K562 (cell line): ENCODE data around the gene DBI. TPM values are rescaled to one million over a fixed set of nuclear protein-coding genes. Genes with fewer than 3 reads are reported as not detected.

ENCODE experiments used
- ATAC-seq: fragments of 200-7000 bp; cut with Tn5 transposase; 3 replicates; pipeline ENCODE4 v1.9.1; 2020; ENCODE audit warnings: moderate library complexity
- BruUV-seq: library from RNA; stranded (reverse); fragments of 400-500 nt; replicated peaks from 2 replicates; lab custom pipeline; 2021; lab: Mats Ljungman, UMichigan
- CTCF ChIA-PET: fragments of 300-600 bp; formaldehyde crosslinking; extraction: SDS; loops from one replicate; lab custom pipeline; 2021; ENCODE audit warnings: low intra/inter-chr PET ratio; lab: Yijun Ruan, JAX
- POLR2A ChIA-PET: fragments of 300-600, 350-650 bp; sonication (Branson Sonifier 250); formaldehyde crosslinking; extraction: SDS; loops from one replicate; lab custom pipeline; 2021; ENCODE audit warnings: antibody characterized with exemption, inconsistent platforms; lab: Yijun Ruan, JAX
- DNase-seq, 4 experiments: peaks; one replicate each; pipeline versions ENCODE4 v3.0.0 to v3.0.0-alpha.2; 2011 to 2018; ENCODE audit warnings: low spot score in 3 of 4, mixed read lengths in 3 of 4; ENCODE audit errors: extremely low read depth in 1 of 4
- FAIRE-seq: peaks from 2 replicates; lab custom pipeline; 2011; peaks lifted over from hg19 to GRCh38; lab: Jason Lieb, UNC
- H2AFZ ChIP-seq: 2 replicates; pipeline ENCODE4 v1.6.0; 2011; ENCODE audit warnings: low read depth, low read length, control low read depth, inconsistent platforms
- H3K27ac ChIP-seq: fragments of 200-600 bp; 3 replicates; pipeline ENCODE4 v1.8.0; 2011; ENCODE audit warnings: low read depth, mild to moderate bottlenecking, control low read depth, inconsistent platforms, low read length, moderate library complexity, mixed read lengths; ENCODE audit errors: extremely low read depth
- H3K27me3 ChIP-seq, 2 experiments: fragments of 300-600 bp in 1 of 2; 2 replicates in 1 of 2; 3 replicates in 1 of 2; pipeline versions ENCODE4 v1.6.0 to v1.8.0; 2011; ENCODE audit warnings: inconsistent platforms in 2 of 2, low read length in 2 of 2, mild to moderate bottlenecking in 1 of 2, mixed read lengths in 1 of 2, moderate library complexity in 1 of 2; ENCODE audit not compliant: control insufficient read depth in 2 of 2, insufficient read depth in 2 of 2
- H3K36me3 ChIP-seq: fragments of 300-600 bp; 3 replicates; pipeline ENCODE4 v1.8.0; 2011; ENCODE audit warnings: mild to moderate bottlenecking, low read length, inconsistent platforms; ENCODE audit not compliant: control insufficient read depth, insufficient read depth
- H3K4me1 ChIP-seq, 2 experiments: fragments of 200-600 bp in 1 of 2; replicated peaks in 1 of 2; 2 replicates in 1 of 2; 3 replicates in 1 of 2; pipeline versions ENCODE4 v1.5.1 to v1.8.0; 2011; ENCODE audit warnings: inconsistent platforms in 2 of 2, low read length in 2 of 2, mild to moderate bottlenecking in 1 of 2, mixed read lengths in 1 of 2, moderate library complexity in 1 of 2; ENCODE audit not compliant: control insufficient read depth in 2 of 2, insufficient read depth in 2 of 2
- H3K4me2 ChIP-seq: 2 replicates; pipeline ENCODE4 v1.6.1; 2011; ENCODE audit warnings: low read length, control low read depth, inconsistent platforms, mixed read lengths; ENCODE audit not compliant: insufficient read depth
- H3K4me3 ChIP-seq: fragments of 200-600 bp; sonication (generic), shearing (Covaris generic); 2 replicates; pipeline ENCODE4 v1.5.1; 2016; ENCODE audit warnings: control low read depth, inconsistent platforms
- H3K79me2 ChIP-seq: fragments of 200-600 bp; 3 replicates; pipeline ENCODE4 v1.8.0; 2011; ENCODE audit warnings: low read length, inconsistent platforms; ENCODE audit not compliant: control insufficient read depth, insufficient read depth
- H3K9ac ChIP-seq, 2 experiments: 2 replicates each; pipeline versions ENCODE4 v1.6.0 to v1.6.1; 2011; ENCODE audit warnings: low read depth in 2 of 2, low read length in 2 of 2, control low read depth in 1 of 2, inconsistent platforms in 1 of 2, mild to moderate bottlenecking in 1 of 2, mixed read lengths in 1 of 2; ENCODE audit not compliant: insufficient read depth in 1 of 2
- H3K9me1 ChIP-seq: one replicate; pipeline ENCODE4 v1.6.0; 2011; ENCODE audit warnings: inconsistent platforms, mild to moderate bottlenecking, low read length, moderate library complexity; ENCODE audit not compliant: control insufficient read depth, insufficient read depth
- H3K9me3 ChIP-seq: replicated peaks from 2 replicates; pipeline ENCODE4 v1.5.1; 2011; ENCODE audit warnings: low read depth, low read length, inconsistent platforms; ENCODE audit not compliant: control insufficient read depth, insufficient read depth
- H4K20me1 ChIP-seq: replicated peaks from 2 replicates; pipeline ENCODE4 v1.6.1; 2011; ENCODE audit warnings: low read length, inconsistent platforms, mixed read lengths; ENCODE audit not compliant: control insufficient read depth, insufficient read depth
- ATF3 ChIP-seq, 2 experiments: fragments of 450-650 bp in 1 of 2; sonication (generic) in 1 of 2; formaldehyde crosslinking in 1 of 2; IDR thresholded peaks in 1 of 2; conservative IDR thresholded peaks in 1 of 2; 2 replicates each; pipeline versions ENCODE4 v1.6.1 to v1.8.1; 2016 to 2023; ENCODE audit warnings: mild to moderate bottlenecking in 2 of 2, moderate library complexity in 2 of 2, inconsistent platforms in 1 of 2, missing genetic modification reagents in 1 of 2
- ETS1 ChIP-seq: conservative IDR thresholded peaks from 2 replicates; pipeline ENCODE4 v1.6.1; 2011; ENCODE audit warnings: low read depth, mild to moderate bottlenecking, low read length; ENCODE audit not compliant: control insufficient read depth
- GTF2A2 ChIP-seq: IDR thresholded peaks from 2 replicates; pipeline ENCODE4 v1.6.1; 2016; ENCODE audit warnings: mild to moderate bottlenecking, missing genetic modification characterization, missing compliant biosample characterization
- L3MBTL2 ChIP-seq: fragments of 450-650 bp; IDR thresholded peaks from 2 replicates; pipeline ENCODE4 v1.6.1; 2016; ENCODE audit warnings: mild to moderate bottlenecking, moderate library complexity
- NFE2 ChIP-seq: IDR thresholded peaks from 2 replicates; pipeline ENCODE4 v1.6.1; 2014; ENCODE audit warnings: antibody characterized with exemption, low read depth
- NFIX ChIP-seq: fragments of 250-450 bp; sonication (Bioruptor Pico); IDR thresholded peaks from 2 replicates; pipeline ENCODE4 v1.4.0; 2020; ENCODE audit warnings: low read depth, mild to moderate bottlenecking, moderate library complexity
- NUFIP1 ChIP-seq: fragments of 450-650 bp; IDR thresholded peaks from 2 replicates; pipeline ENCODE4 v1.6.1; 2018; ENCODE audit not compliant: partially characterized antibody
- POLR2A ChIP-seq: fragments of 450-650 bp; conservative IDR thresholded peaks from 2 replicates; pipeline ENCODE4 v1.6.1; 2016
- POLR2B ChIP-seq: fragments of 450-650 bp; IDR thresholded peaks from 2 replicates; pipeline ENCODE4 v1.6.1; 2018; ENCODE audit warnings: low read depth; ENCODE audit not compliant: partially characterized antibody
- PYGO2 ChIP-seq: fragments of 450-650 bp; IDR thresholded peaks from 2 replicates; pipeline ENCODE4 v1.6.1; 2016; ENCODE audit warnings: mild to moderate bottlenecking, missing genetic modification characterization, moderate library complexity, missing compliant biosample characterization
- RBM39 ChIP-seq: fragments of 200-400 bp; formaldehyde crosslinking; optimal IDR thresholded peaks from 2 replicates; pipeline ENCODE3; 2018; ENCODE audit warnings: low read depth, low read length
- STAT5B ChIP-seq: fragments of 250-450 bp; sonication (Bioruptor Pico); IDR thresholded peaks from 2 replicates; pipeline ENCODE4 v1.8.0; 2021; ENCODE audit warnings: mild to moderate bottlenecking, inconsistent platforms
- SUPT5H ChIP-seq: fragments of 450-650 bp; IDR thresholded peaks from 2 replicates; pipeline ENCODE4 v1.6.1; 2016
- TAF7 ChIP-seq: fragments of 450-650 bp; IDR thresholded peaks from 2 replicates; pipeline ENCODE4 v1.6.1; 2016; ENCODE audit warnings: missing genetic modification characterization, missing compliant biosample characterization
- ZBTB8A ChIP-seq: fragments of 450-650 bp; IDR thresholded peaks from 2 replicates; pipeline ENCODE4 v1.6.1; 2018; ENCODE audit warnings: mild to moderate bottlenecking, moderate library complexity; ENCODE audit not compliant: partially characterized antibody
- ZNF324 ChIP-seq: fragments of 250-450 bp; sonication (Bioruptor Pico); IDR thresholded peaks from 2 replicates; pipeline ENCODE4 v1.4.0; 2020; ENCODE audit warnings: mild to moderate bottlenecking
- WGBS: fragments of 100-300 bp; shearing (Covaris generic); methylation state at CpG from one replicate; pipeline ENCODE4 v1.1.6; 2016; ENCODE audit warnings: low coverage, mixed read lengths; ENCODE audit not compliant: insufficient coverage; ENCODE audit errors: missing lambda C conversion rate; 5-methylcytosine and 5-hydroxymethylcytosine counted together
- in situ Hi-C: fragments of 300-500 bp; cut with MboI; formaldehyde crosslinking; loops from 4 replicates; pipeline ENCODE4 v1.15.0; 2018; ENCODE audit warnings: inconsistent platforms, mixed read lengths
- intact Hi-C: fragments of 100-400 bp; cut with micrococcal nuclease; formaldehyde crosslinking; loops from 2 replicates; pipeline ENCODE4 v1.14.2; 2022
- polyA plus RNA-seq, 8 experiments: library from polyadenylated mRNA; depleted of rRNA in 4 of 8; stranded (reverse) in 5 of 8; unstranded in 3 of 8; fragments of >200 nt; fragmentation: Nextera tagmentation in 2 of 8; fragmentation: Illumina TruSeq in 1 of 8; extraction: Ambion mirVana in 2 of 8; extraction: Trizol in 1 of 8; gene quantifications; 2 replicates each; pipeline versions ENCODE4 v1.2.1 to v1.2.3, GENCODE V29; 2011 to 2014; ENCODE audit warnings: inconsistent platforms in 1 of 8, missing spikeins in 1 of 8
- total RNA-seq, 7 experiments: library from RNA; depleted of rRNA in 6 of 7; stranded (reverse); fragments of >200 nt in 6 of 7; fragmentation: Illumina TruSeq in 2 of 7; extraction: Trizol in 2 of 7; gene quantifications; 2 replicates each; pipeline versions ENCODE4 v1.2.1 to v1.2.3, GENCODE V29; 2011 to 2021; ENCODE audit warnings: low replicate concordance in 1 of 7
- TF ChIP-seq, protein P1 (sequence below): fragments of 450-650 bp; formaldehyde crosslinking; IDR thresholded peaks from 2 replicates; pipeline ENCODE4 v1.4.0; 2020; ENCODE audit warnings: mild to moderate bottlenecking, mixed read lengths
- TF ChIP-seq, protein P2 (sequence below): fragments of 250-450 bp; sonication (Bioruptor Pico); IDR thresholded peaks from 2 replicates; pipeline ENCODE4 v1.9.0; 2021; ENCODE audit warnings: mild to moderate bottlenecking, inconsistent platforms

The DBI gene
- total and polyA plus RNA-seq, 9 of the 15 experiments (the other 6 are each of a cell fraction or from before 2014, with no cell fraction given) = 55.8 to 443 (median 194) TPM

DNA sequence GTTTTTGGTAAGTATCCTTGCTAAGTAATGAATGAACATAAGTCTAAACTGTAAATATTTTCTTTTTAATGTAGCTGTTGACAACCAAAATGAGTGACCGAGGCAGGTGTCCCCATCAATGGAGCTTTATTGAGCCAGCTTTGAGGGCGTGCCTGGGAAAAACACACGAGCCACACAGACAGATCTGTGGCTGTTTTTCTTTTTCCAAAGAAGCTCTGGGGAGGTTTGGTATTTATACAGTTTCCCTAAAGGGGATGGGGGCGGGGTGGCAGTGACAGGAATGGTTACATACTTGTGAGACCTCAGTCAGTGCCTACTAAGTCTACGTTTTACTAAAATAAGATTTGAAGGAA, 11.2 kb downstream of the DBI start:
- Histone ChIP-seq H2AFZ (no peak overlapping the region), H4K20me1 (no peaks in the 10 kb centered on the region), H3K9me3 (no peaks in the 10 kb centered on the region), H3K36me3 (peaks cover 5% of the 10 kb centered on the region; the same call in 1 of the 3 replicates), H3K9ac (no peak overlapping the region), H3K4me1 (peaks cover 0 to 2% of the 10 kb centered on the region in 2 experiments; a peak in 3 of 5 replicates), H3K4me3 (no peak overlapping the region), H3K27me3 (peaks cover 4 to 10% of the 10 kb centered on the region in 2 experiments; a peak in 3 of 5 replicates), H3K27ac (no peak overlapping the region), H3K9me1 (no peaks in the 10 kb centered on the region), H3K79me2 (no peaks in the 10 kb centered on the region), H3K4me2 (no peak overlapping the region)
- WGBS = 3% methylated on average over 5 of the region's 5 CpGs
- CTCF ChIA-PET = no interaction called here
- intact Hi-C loops (no loop called here), in situ Hi-C loops (no loop called here)
- DNase-seq (no peak), ATAC-seq (no peak), FAIRE-seq (no peak)
- BruUV-seq = no TSS peak
- POLR2A ChIA-PET = interaction anchor here (0.6 to 1.2 kb wide), 3 partner anchors 11 to 445 kb away, joined by 3 to 4 read pairs (median 4); partner anchors contain the start of gene TMEM37
- TF ChIP-seq ZBTB8A (no peak), NFE2 (no peak), RBM39 (no peak), L3MBTL2 (no peak), SUPT5H (no peak), NFIX (CRISPR knock-in tag) (no peak), ETS1 (no peak), NUFIP1 (no peak), POLR2B (no peak), ZNF324 (no peak), TAF7 (tag) (no peak), GTF2A2 (tag) (no peak), POLR2A (no peak), STAT5B (CRISPR knock-in tag) (no peak), ATF3 (IDR thresholded peaks at IDR 0.05) (no peak), ATF3 (CRISPR knock-in tag; conservative IDR thresholded peaks at IDR 0.05) (no peak), PYGO2 (no peak)
- TF ChIP-seq, protein P1, sequence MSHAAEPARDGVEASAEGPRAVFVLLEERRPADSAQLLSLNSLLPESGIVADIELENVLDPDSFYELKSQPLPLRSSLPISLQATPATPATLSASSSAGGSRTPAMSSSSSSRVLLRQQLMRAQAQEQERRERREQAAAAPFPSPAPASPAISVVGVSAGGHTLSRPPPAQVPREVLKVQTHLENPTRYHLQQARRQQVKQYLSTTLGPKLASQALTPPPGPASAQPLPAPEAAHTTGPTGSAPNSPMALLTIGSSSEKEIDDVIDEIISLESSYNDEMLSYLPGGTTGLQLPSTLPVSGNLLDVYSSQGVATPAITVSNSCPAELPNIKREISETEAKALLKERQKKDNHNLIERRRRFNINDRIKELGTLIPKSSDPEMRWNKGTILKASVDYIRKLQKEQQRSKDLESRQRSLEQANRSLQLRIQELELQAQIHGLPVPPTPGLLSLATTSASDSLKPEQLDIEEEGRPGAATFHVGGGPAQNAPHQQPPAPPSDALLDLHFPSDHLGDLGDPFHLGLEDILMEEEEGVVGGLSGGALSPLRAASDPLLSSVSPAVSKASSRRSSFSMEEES (CRISPR knock-in tag) = no peak
- TF ChIP-seq, protein P2, sequence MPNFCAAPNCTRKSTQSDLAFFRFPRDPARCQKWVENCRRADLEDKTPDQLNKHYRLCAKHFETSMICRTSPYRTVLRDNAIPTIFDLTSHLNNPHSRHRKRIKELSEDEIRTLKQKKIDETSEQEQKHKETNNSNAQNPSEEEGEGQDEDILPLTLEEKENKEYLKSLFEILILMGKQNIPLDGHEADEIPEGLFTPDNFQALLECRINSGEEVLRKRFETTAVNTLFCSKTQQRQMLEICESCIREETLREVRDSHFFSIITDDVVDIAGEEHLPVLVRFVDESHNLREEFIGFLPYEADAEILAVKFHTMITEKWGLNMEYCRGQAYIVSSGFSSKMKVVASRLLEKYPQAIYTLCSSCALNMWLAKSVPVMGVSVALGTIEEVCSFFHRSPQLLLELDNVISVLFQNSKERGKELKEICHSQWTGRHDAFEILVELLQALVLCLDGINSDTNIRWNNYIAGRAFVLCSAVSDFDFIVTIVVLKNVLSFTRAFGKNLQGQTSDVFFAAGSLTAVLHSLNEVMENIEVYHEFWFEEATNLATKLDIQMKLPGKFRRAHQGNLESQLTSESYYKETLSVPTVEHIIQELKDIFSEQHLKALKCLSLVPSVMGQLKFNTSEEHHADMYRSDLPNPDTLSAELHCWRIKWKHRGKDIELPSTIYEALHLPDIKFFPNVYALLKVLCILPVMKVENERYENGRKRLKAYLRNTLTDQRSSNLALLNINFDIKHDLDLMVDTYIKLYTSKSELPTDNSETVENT (CRISPR knock-in tag) = no peak
